GM12878 (cell line): ENCODE data around the gene SERPINI2. TPM values are rescaled to one million over a fixed set of nuclear protein-coding genes. Genes with fewer than 3 reads are reported as not detected.

Source experiments
- KAT2A ChIP-seq: conservative IDR thresholded peaks from 2 replicates; pipeline ENCODE4 v1.6.1; 2011; ENCODE audit warnings: low read depth, low read length; ENCODE audit not compliant: control insufficient read depth
- MTA2 ChIP-seq: fragments of 450-650 bp; IDR thresholded peaks from 2 replicates; pipeline ENCODE4 v1.6.1; 2016; ENCODE audit warnings: low read depth, mild to moderate bottlenecking, moderate library complexity
- PAX5 ChIP-seq: IDR thresholded peaks from 2 replicates; pipeline ENCODE4 v1.6.1; 2011; ENCODE audit warnings: low read depth, low read length, borderline replicate concordance
- RB1 ChIP-seq: fragments of 450-650 bp; formaldehyde crosslinking; IDR thresholded peaks from 2 replicates; pipeline ENCODE4 v1.6.1; 2017; ENCODE audit warnings: mild to moderate bottlenecking, borderline replicate concordance
- SMARCA5 ChIP-seq: fragments of 450-650 bp; IDR thresholded peaks from 2 replicates; pipeline ENCODE4 v1.6.1; 2017; ENCODE audit warnings: mild to moderate bottlenecking
- WRNIP1 ChIP-seq: IDR thresholded peaks from 2 replicates; pipeline ENCODE4 v1.6.1; 2011; ENCODE audit warnings: low read depth, low read length, improper control_type of control experiment, borderline replicate concordance
- ZBED1 ChIP-seq: IDR thresholded peaks from 2 replicates; pipeline ENCODE4 v1.6.1; 2016; ENCODE audit warnings: borderline replicate concordance
- ZNF274 ChIP-seq: IDR thresholded peaks from one replicate; pipeline ENCODE4 v1.8.0; 2011; ENCODE audit not compliant: insufficient read length, insufficient read depth
- polyA plus RNA-seq, 11 experiments: library from polyadenylated mRNA; depleted of rRNA in 4 of 11; unstranded in 6 of 11; stranded (reverse) in 5 of 11; fragments of >200 nt; fragmentation: Nextera tagmentation in 4 of 11; fragmentation: Illumina TruSeq in 1 of 11; extraction: Ambion mirVana in 4 of 11; extraction: Trizol in 1 of 11; gene quantifications; 1 replicate in 1 of 11; 2 replicates in 10 of 11; pipeline versions ENCODE4 v1.2.1 to v1.2.3, GENCODE V29; 2011 to 2016; ENCODE audit warnings: inconsistent platforms in 2 of 11, missing spikeins in 2 of 11, low read depth in 1 of 11
- total RNA-seq, 4 experiments: library from RNA; depleted of rRNA in 3 of 4; stranded (reverse); fragments of >200 nt in 3 of 4; fragmentation: Illumina TruSeq in 1 of 4; extraction: Trizol in 1 of 4; gene quantifications; 2 replicates each; pipeline versions ENCODE4 v1.2.1 to v1.2.3, GENCODE V29; 2013 to 2021
- TF ChIP-seq, protein P1 (sequence below): fragments of 450-650 bp; IDR thresholded peaks from 2 replicates; pipeline ENCODE4 v1.6.1; 2016; ENCODE audit warnings: mild to moderate bottlenecking, moderate library complexity, borderline replicate concordance
- TF ChIP-seq, protein P2 (sequence below): fragments of 450-650 bp; IDR thresholded peaks from 2 replicates; pipeline ENCODE4 v1.6.1; 2016; ENCODE audit warnings: mild to moderate bottlenecking

Gene SERPINI2
- total and polyA plus RNA-seq, 10 of the 15 experiments (the other 5 are each of a cell fraction or from before 2014, with no cell fraction given) = 0.33 TPM; not detected in 9

DNA sequence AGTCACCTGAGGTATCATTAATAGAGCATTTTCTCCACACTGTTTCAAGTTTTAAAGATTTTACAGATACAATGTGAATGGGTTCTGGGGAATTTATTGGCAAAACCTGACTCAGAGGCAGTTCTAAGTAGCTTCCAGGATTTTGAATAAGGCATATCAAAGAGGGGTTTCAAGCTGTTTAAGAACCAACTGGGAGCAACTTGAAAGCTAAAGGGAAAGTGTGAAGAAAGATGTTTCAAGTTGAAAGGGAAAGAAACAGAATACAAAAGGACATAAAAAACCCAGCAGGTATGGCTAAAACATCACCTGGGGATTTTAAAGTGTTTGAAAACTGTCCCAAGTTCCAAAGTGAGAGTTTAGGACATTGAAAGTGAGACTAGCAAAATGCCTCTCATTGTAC is 17.8 kb upstream of the SERPINI2 start (continued):
- TF ChIP-seq, protein P1, sequence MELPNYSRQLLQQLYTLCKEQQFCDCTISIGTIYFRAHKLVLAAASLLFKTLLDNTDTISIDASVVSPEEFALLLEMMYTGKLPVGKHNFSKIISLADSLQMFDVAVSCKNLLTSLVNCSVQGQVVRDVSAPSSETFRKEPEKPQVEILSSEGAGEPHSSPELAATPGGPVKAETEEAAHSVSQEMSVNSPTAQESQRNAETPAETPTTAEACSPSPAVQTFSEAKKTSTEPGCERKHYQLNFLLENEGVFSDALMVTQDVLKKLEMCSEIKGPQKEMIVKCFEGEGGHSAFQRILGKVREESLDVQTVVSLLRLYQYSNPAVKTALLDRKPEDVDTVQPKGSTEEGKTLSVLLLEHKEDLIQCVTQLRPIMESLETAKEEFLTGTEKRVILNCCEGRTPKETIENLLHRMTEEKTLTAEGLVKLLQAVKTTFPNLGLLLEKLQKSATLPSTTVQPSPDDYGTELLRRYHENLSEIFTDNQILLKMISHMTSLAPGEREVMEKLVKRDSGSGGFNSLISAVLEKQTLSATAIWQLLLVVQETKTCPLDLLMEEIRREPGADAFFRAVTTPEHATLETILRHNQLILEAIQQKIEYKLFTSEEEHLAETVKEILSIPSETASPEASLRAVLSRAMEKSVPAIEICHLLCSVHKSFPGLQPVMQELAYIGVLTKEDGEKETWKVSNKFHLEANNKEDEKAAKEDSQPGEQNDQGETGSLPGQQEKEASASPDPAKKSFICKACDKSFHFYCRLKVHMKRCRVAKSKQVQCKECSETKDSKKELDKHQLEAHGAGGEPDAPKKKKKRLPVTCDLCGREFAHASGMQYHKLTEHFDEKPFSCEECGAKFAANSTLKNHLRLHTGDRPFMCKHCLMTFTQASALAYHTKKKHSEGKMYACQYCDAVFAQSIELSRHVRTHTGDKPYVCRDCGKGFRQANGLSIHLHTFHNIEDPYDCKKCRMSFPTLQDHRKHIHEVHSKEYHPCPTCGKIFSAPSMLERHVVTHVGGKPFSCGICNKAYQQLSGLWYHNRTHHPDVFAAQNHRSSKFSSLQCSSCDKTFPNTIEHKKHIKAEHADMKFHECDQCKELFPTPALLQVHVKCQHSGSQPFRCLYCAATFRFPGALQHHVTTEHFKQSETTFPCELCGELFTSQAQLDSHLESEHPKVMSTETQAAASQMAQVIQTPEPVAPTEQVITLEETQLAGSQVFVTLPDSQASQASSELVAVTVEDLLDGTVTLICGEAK = no peak
- TF ChIP-seq, protein P2, sequence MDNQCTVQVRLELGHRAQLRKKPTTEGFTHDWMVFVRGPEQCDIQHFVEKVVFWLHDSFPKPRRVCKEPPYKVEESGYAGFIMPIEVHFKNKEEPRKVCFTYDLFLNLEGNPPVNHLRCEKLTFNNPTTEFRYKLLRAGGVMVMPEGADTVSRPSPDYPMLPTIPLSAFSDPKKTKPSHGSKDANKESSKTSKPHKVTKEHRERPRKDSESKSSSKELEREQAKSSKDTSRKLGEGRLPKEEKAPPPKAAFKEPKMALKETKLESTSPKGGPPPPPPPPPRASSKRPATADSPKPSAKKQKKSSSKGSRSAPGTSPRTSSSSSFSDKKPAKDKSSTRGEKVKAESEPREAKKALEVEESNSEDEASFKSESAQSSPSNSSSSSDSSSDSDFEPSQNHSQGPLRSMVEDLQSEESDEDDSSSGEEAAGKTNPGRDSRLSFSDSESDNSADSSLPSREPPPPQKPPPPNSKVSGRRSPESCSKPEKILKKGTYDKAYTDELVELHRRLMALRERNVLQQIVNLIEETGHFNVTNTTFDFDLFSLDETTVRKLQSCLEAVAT = no peak
- TF ChIP-seq MTA2 (no peak), PAX5 (no peak), SMARCA5 (no peak), KAT2A (no peak), RB1 (no peak), ZBED1 (no peak), ZNF274 (no peak), WRNIP1 (no peak)
- TF ChIP-seq, all 136 proteins: peak for 0
